ENCODE results near the gene KRT81. TPM values are rescaled to one million over a fixed set of nuclear protein-coding genes. Genes with fewer than 3 reads are reported as not detected.
"Not testable (repeated sequence)": the region's sequence is repeated elsewhere in the genome, so short reads cannot be mapped to it uniquely, and the experiment has no call there.

KRT81 gene
- total and polyA plus RNA-seq, 10 donors: 0.05 to 0.37 TPM; not detected in 8

- H3K27ac ChIP-seq; H3K9me3 ChIP-seq; H3K36me3 ChIP-seq; H3K4me1 ChIP-seq; H3K4me3 ChIP-seq; intact Hi-C loops (cut with DNase I; ENCODE audit: low total_unique reads); DNase-seq: not testable (repeated sequence)
- peak in 1 of 11 experiments; percentile 11 for TF ChIP-seq CTCF (IDR thresholded peaks at IDR 0.05 in 8 of 11, conservative IDR thresholded peaks at IDR 0.05 in 3 of 11)
- WGBS, 5 donors: 53 to 66% (median 65%) methylated on average over 9 of the region's 9 CpGs
- peaks cover 0 to 40% (median 0%) of the 10 kb centered on the region in 7 donors for H3K27me3 ChIP-seq (replicated peaks in 1 of 7)
Measured at GRCh38 chr12:52315721-52316120, 24.4 kb upstream of the KRT81 start.

- no peak overlapping the region for H3K27ac ChIP-seq
- DNase-seq: no peak
- intact Hi-C loops (cut with DNase I; ENCODE audit: low total_unique reads): no loop called here
- H3K4me3 ChIP-seq: no peak overlapping the region
- WGBS, 5 donors: 72 to 87% (median 83%) methylated on average over 4 to 13 of the region's 13 CpGs
- H3K27me3 ChIP-seq (replicated peaks in 1 of 7): peaks cover 0 to 42% (median 1%) of the 10 kb centered on the region in 7 donors
- TF ChIP-seq POLR2AphosphoS5 (IDR thresholded peaks at IDR 0.05) (no peak), POLR2A (IDR thresholded peaks at IDR 0.05) (no peak), CTCF (IDR thresholded peaks at IDR 0.05 in 8 of 11, conservative IDR thresholded peaks at IDR 0.05 in 3 of 11) (no peak)
- H3K4me1 ChIP-seq: no peaks in the 10 kb centered on the region
- no peaks in the 10 kb centered on the region for H3K9me3 ChIP-seq
- H3K36me3 ChIP-seq: no peaks in the 10 kb centered on the region
Measured at GRCh38 chr12:52314511-52314910, 23.2 kb upstream of the KRT81 start.

- no peak overlapping the region for H3K27ac ChIP-seq
- no peaks in the 10 kb centered on the region for H3K9me3 ChIP-seq
- intact Hi-C loops (cut with DNase I; ENCODE audit: low total_unique reads): no loop called here
- no peak for DNase-seq
- TF ChIP-seq POLR2A (IDR thresholded peaks at IDR 0.05) (no peak), CTCF (IDR thresholded peaks at IDR 0.05 in 8 of 11, conservative IDR thresholded peaks at IDR 0.05 in 3 of 11) (no peak), POLR2AphosphoS5 (IDR thresholded peaks at IDR 0.05) (no peak)
- no peak overlapping the region for H3K4me3 ChIP-seq
- 77 to 92% (median 84%) methylated on average over 8 to 9 of the region's 9 CpGs for WGBS, 5 donors
- peaks cover 0 to under 1% (median 0%) of the 10 kb centered on the region in 6 donors for H3K4me1 ChIP-seq
- peaks cover 0 to 43% (median 6%) of the 10 kb centered on the region in 7 donors for H3K27me3 ChIP-seq (replicated peaks in 1 of 7)
- H3K36me3 ChIP-seq: no peaks in the 10 kb centered on the region
Measured at GRCh38 chr12:52313926-52314325, 22.6 kb upstream of the KRT81 start.

GRCh38 chr12:52313461-52313860 is 22.1 kb upstream of the KRT81 start:
- 52 to 82% (median 64%) methylated on average over 3 of the region's 3 CpGs for WGBS, 5 donors
- no peak for DNase-seq

More at GRCh38 chr12:52313461-52313860, 22.1 kb upstream of the KRT81 start:
- Histone ChIP-seq H3K9me3 (no peaks in the 10 kb centered on the region), H3K36me3 (no peaks in the 10 kb centered on the region), H3K4me1 (peaks cover 0 to 6% (median 3%) of the 10 kb centered on the region in 6 donors), H3K27me3 (replicated peaks in 1 of 7) (peaks cover under 1 to 46% (median 11%) of the 10 kb centered on the region in 7 donors), H3K27ac (no peak overlapping the region), H3K4me3 (no peak overlapping the region)
- intact Hi-C loops (cut with DNase I; ENCODE audit: low total_unique reads): no loop called here
- TF ChIP-seq CTCF (IDR thresholded peaks at IDR 0.05 in 8 of 11, conservative IDR thresholded peaks at IDR 0.05 in 3 of 11) (no peak), POLR2AphosphoS5 (IDR thresholded peaks at IDR 0.05) (no peak), POLR2A (IDR thresholded peaks at IDR 0.05) (no peak)

Measured in spleen (tissue), 11 donors.